A549 (cell line): Measurements from ENCODE around the gene ANKRD2. TPM values are rescaled to one million over a fixed set of nuclear protein-coding genes. Genes with fewer than 3 reads are reported as not detected.
A peak's percentile ranks its signal among the peaks of the same experiment; 100 is the strongest.

Experiments used
- ATAC-seq, 2 experiments: fragments of 200-7000 bp in 1 of 2; fragments of >200 bp in 1 of 2; cut with Nextera tagmentation in 1 of 2; cut with Tn5 transposase in 1 of 2; 3 replicates each; pipeline versions ENCODE4 v1.8.0 to v1.9.1; 2018 to 2020; ENCODE audit warnings: mild to moderate bottlenecking in 1 of 2, moderate library complexity in 1 of 2
- CTCF ChIA-PET: fragments of 300-600 bp; sonication (Branson Sonifier 250); formaldehyde crosslinking; extraction: SDS; loops from one replicate; lab custom pipeline; 2021; ENCODE audit warnings: antibody characterized with exemption, inconsistent platforms; lab: Yijun Ruan, JAX
- POLR2A ChIA-PET: fragments of 350-600 bp; formaldehyde crosslinking; extraction: SDS; loops from one replicate; lab custom pipeline; 2021; ENCODE audit warnings: antibody characterized with exemption, inconsistent platforms; lab: Yijun Ruan, JAX
- DNase-seq, 2 experiments: peaks; one replicate each; pipeline versions ENCODE4 v3.0.0 to v3.0.0-alpha.2; 2011 to 2016; ENCODE audit warnings: low read depth in 1 of 2, low spot score in 1 of 2
- FAIRE-seq: peaks from 2 replicates; lab custom pipeline; 2011; peaks lifted over from hg19 to GRCh38; lab: Jason Lieb, UNC
- H3K27ac ChIP-seq, 2 experiments: fragments of >200 bp; sonication (Bioruptor Twin); formaldehyde crosslinking; 3 replicates each; pipeline ENCODE4 v1.5.1; 2016 to 2017
- H3K4me1 ChIP-seq: fragments of >200 bp; sonication (Bioruptor Twin); formaldehyde crosslinking; 3 replicates; pipeline ENCODE4 v1.6.1; 2016
- H3K4me2 ChIP-seq: fragments of >200 bp; sonication (Bioruptor Twin); formaldehyde crosslinking; 3 replicates; pipeline ENCODE4 v1.6.1; 2016
- H3K4me3 ChIP-seq: fragments of >200 bp; sonication (Bioruptor Twin); formaldehyde crosslinking; 3 replicates; pipeline ENCODE4 v1.5.1; 2016
- H3K9me3 ChIP-seq: fragments of >200 bp; sonication (Bioruptor Twin); formaldehyde crosslinking; 3 replicates; pipeline ENCODE4 v1.6.1; 2016
- ATOH8 ChIP-seq: fragments of 250-450 bp; sonication (Bioruptor Pico); IDR thresholded peaks from 2 replicates; pipeline ENCODE4 v1.5.0; 2020; ENCODE audit warnings: low read depth, mild to moderate bottlenecking, moderate library complexity
- BHLHE40 ChIP-seq: IDR thresholded peaks from 2 replicates; pipeline ENCODE4 v1.6.1; 2012; ENCODE audit warnings: low read depth, low read length, inconsistent platforms
- CBX8 ChIP-seq: fragments of 200-600 bp; sonication (generic); IDR thresholded peaks from 2 replicates; pipeline ENCODE4 v1.6.1; 2016
- CEBPB ChIP-seq, 2 experiments: fragments of >200 bp in 1 of 2; sonication (Bioruptor Twin) in 1 of 2; formaldehyde crosslinking in 1 of 2; IDR thresholded peaks; 2 replicates each; pipeline ENCODE4 v1.6.1; 2012 to 2016
- CHD2 ChIP-seq: fragments of 150-350 bp; IDR thresholded peaks from 2 replicates; pipeline ENCODE4 v1.6.1; 2014; ENCODE audit warnings: low read length; ENCODE audit not compliant: partially characterized antibody
- CTCF ChIP-seq: fragments of >200 bp; sonication (Bioruptor Twin); formaldehyde crosslinking; IDR thresholded peaks from 3 replicates; pipeline ENCODE4 v1.5.1; 2016
- E2F6 ChIP-seq: IDR thresholded peaks from 2 replicates; pipeline ENCODE4 v1.6.1; 2012; ENCODE audit warnings: low read depth, borderline replicate concordance
- FOSB ChIP-seq: fragments of 250-450 bp; sonication (Bioruptor Pico); IDR thresholded peaks from 2 replicates; pipeline ENCODE4 v1.5.0; 2020; ENCODE audit warnings: mild to moderate bottlenecking, moderate library complexity
- GATA3 ChIP-seq: IDR thresholded peaks from 2 replicates; pipeline ENCODE4 v1.6.1; 2012; ENCODE audit warnings: borderline replicate concordance
- HDAC2 ChIP-seq: fragments of 200-600 bp; sonication (generic); IDR thresholded peaks from 2 replicates; pipeline ENCODE4 v1.6.1; 2016
- HES2 ChIP-seq: fragments of >200 bp; sonication (Bioruptor Twin); formaldehyde crosslinking; IDR thresholded peaks from 2 replicates; pipeline ENCODE4 v1.6.1; 2016
- HMGXB4 ChIP-seq: fragments of 250-450 bp; sonication (Bioruptor Pico); IDR thresholded peaks from 2 replicates; pipeline ENCODE4 v1.5.0; 2021; ENCODE audit warnings: mild to moderate bottlenecking, moderate library complexity, borderline replicate concordance
- HOXB5 ChIP-seq: fragments of 250-450 bp; sonication (Bioruptor Pico); IDR thresholded peaks from 2 replicates; pipeline ENCODE4 v1.5.0; 2020; ENCODE audit warnings: mild to moderate bottlenecking, moderate library complexity
- JUN ChIP-seq, 2 experiments: fragments of >200 bp; sonication (Bioruptor Twin); formaldehyde crosslinking; IDR thresholded peaks; 2 replicates in 1 of 2; 3 replicates in 1 of 2; pipeline ENCODE4 v1.6.1; 2016 to 2017
- KDM5A ChIP-seq: fragments of 200-600 bp; sonication (generic); IDR thresholded peaks from 2 replicates; pipeline ENCODE4 v1.6.1; 2016; ENCODE audit warnings: antibody characterized with exemption, mild to moderate bottlenecking
- MAFK ChIP-seq: fragments of 450-650 bp; IDR thresholded peaks from 2 replicates; pipeline ENCODE4 v1.6.1; 2014; ENCODE audit not compliant: partially characterized antibody
- NFE2L2 ChIP-seq: fragments of 150-350 bp; conservative IDR thresholded peaks from 2 replicates; pipeline ENCODE4 v1.6.1; 2014; ENCODE audit warnings: low read length
- NPAS2 ChIP-seq: fragments of 250-450 bp; sonication (Bioruptor Pico); IDR thresholded peaks from 2 replicates; pipeline ENCODE4 v1.8.0; 2022; ENCODE audit warnings: mild to moderate bottlenecking, moderate library complexity, borderline replicate concordance
- NR3C1 ChIP-seq: fragments of >200 bp; sonication (Bioruptor Twin); formaldehyde crosslinking; IDR thresholded peaks from 3 replicates; pipeline ENCODE4 v1.6.1; 2017
- PBX3 ChIP-seq: IDR thresholded peaks from 2 replicates; pipeline ENCODE4 v1.6.1; 2012
- POLR2AphosphoS2 ChIP-seq: conservative IDR thresholded peaks from 2 replicates; pipeline ENCODE4 v1.6.1; 2012; ENCODE audit warnings: low read length, improper control_type of control experiment, inconsistent platforms
- RAD21 ChIP-seq, 2 experiments: fragments of >200 bp in 1 of 2; sonication (Bioruptor Twin) in 1 of 2; formaldehyde crosslinking in 1 of 2; IDR thresholded peaks in 1 of 2; conservative IDR thresholded peaks in 1 of 2; 2 replicates in 1 of 2; 3 replicates in 1 of 2; pipeline ENCODE4 v1.6.1; 2012 to 2018; ENCODE audit warnings: inconsistent platforms in 1 of 2
- SMC3 ChIP-seq: fragments of >200 bp; sonication (Bioruptor Twin); formaldehyde crosslinking; IDR thresholded peaks from 3 replicates; pipeline ENCODE4 v1.6.1; 2018; ENCODE audit warnings: inconsistent platforms
- SREBF2 ChIP-seq: fragments of 450-650 bp; IDR thresholded peaks from 2 replicates; pipeline ENCODE4 v1.6.1; 2014; ENCODE audit warnings: mild to moderate bottlenecking, moderate library complexity
- USF2 ChIP-seq: fragments of 450-650 bp; IDR thresholded peaks from 2 replicates; pipeline ENCODE4 v1.6.1; 2014; ENCODE audit warnings: antibody characterized with exemption
- ZFP36 ChIP-seq: fragments of 450-650 bp; IDR thresholded peaks from 2 replicates; pipeline ENCODE4 v1.6.1; 2014; ENCODE audit warnings: borderline replicate concordance; ENCODE audit not compliant: partially characterized antibody
- ZNF302 ChIP-seq: fragments of 250-450 bp; sonication (Bioruptor Pico); IDR thresholded peaks from 2 replicates; pipeline ENCODE4 v1.9.0; 2021; ENCODE audit warnings: inconsistent platforms, mild to moderate bottlenecking, moderate library complexity
- ZSCAN20 ChIP-seq: fragments of 250-450 bp; sonication (Bioruptor Pico); IDR thresholded peaks from 2 replicates; pipeline ENCODE4 v1.8.0; 2022; ENCODE audit warnings: mild to moderate bottlenecking, moderate library complexity
- WGBS: methylation state at CpG from one replicate; pipeline ENCODE4 v1.1.6; 2017; ENCODE audit errors: missing lambda C conversion rate; 5-methylcytosine and 5-hydroxymethylcytosine counted together
- polyA plus RNA-seq, 4 experiments: library from polyadenylated mRNA; depleted of rRNA in 3 of 4; stranded (reverse); fragments of >200 nt; fragmentation: RNase III in 1 of 4; extraction: RNeasy Plus Mini Kit Qiagen cat#74134 plus additional on column Dnase treatment in 1 of 4; gene quantifications; 2 replicates in 3 of 4; 3 replicates in 1 of 4; pipeline ENCODE4 v1.2.3, GENCODE V29; 2011 to 2017

The ANKRD2 gene
- polyA plus RNA-seq, 2 of the 4 experiments (the other 2 are of a cell fraction), result 1.5 to 4.7 TPM

GRCh38 chr10:97533888-97534287 lies 38.7 kb upstream of the ANKRD2 start:
- Histone ChIP-seq H3K4me3 (no peak overlapping the region), H3K27ac (peak overlapping the region in 1 of 2 experiments; percentile 34; a peak in 1 of 6 replicates), H3K4me1 (peaks cover 11% of the 10 kb centered on the region), H3K9me3 (no peaks in the 10 kb centered on the region), H3K4me2 (no peak overlapping the region)
- ChIA-PET POLR2A (interaction anchor here (0.7 kb wide), 2 partner anchors 9 to 35 kb away, joined by 3 read pairs; partner anchors contain the start of gene UBTD1), CTCF (interaction anchor here (0.7 to 11.6 kb wide), 20 partner anchors 9 to 126 kb away, joined by 3 to 213 read pairs (median 4); partner anchors contain the start of gene ANKRD2)
- DNase-seq (no peak), ATAC-seq (no peak), FAIRE-seq (no peak)
- TF ChIP-seq HES2 (no peak), CBX8 (no peak), HDAC2 (no peak), ZNF302 (CRISPR knock-in tag) (no peak), ZFP36 (no peak), USF2 (no peak), PBX3 (no peak), CHD2 (no peak), SREBF2 (no peak)
- 74% methylated on average over 6 of the region's 6 CpGs for WGBS

- ChIA-PET CTCF (interaction anchor here (0.7 to 11.6 kb wide), 27 partner anchors 10 to 127 kb away, joined by 3 to 213 read pairs (median 4); partner anchors contain the start of gene ANKRD2), POLR2A (interaction anchor here (1.0 kb wide), 1 partner anchor 37 kb away, joined by 3 read pairs; no protein-coding TSS in a partner anchor)
- TF ChIP-seq MAFK (no peak), GATA3 (no peak), ZFP36 (no peak), E2F6 (no peak), SMC3 (peak; percentile 65), ZNF302 (CRISPR knock-in tag) (no peak), HOXB5 (CRISPR knock-in tag) (no peak), KDM5A (no peak), HDAC2 (no peak), CBX8 (no peak), SREBF2 (no peak), FOSB (CRISPR knock-in tag) (no peak), CTCF (peak; percentile 59), NR3C1 (no peak), CEBPB (IDR thresholded peaks at IDR 0.05) (no peak), BHLHE40 (no peak), NFE2L2 (no peak), NPAS2 (CRISPR knock-in tag) (no peak), ATOH8 (CRISPR knock-in tag) (no peak), CHD2 (no peak), HMGXB4 (CRISPR knock-in tag) (no peak), ZSCAN20 (CRISPR knock-in tag) (no peak), POLR2AphosphoS2 (no peak), JUN (IDR thresholded peaks at IDR 0.05) (no peak), RAD21 (conservative IDR thresholded peaks at IDR 0.05 in 1 of 2, IDR thresholded peaks at IDR 0.05 in 1 of 2) (peak; percentile 52 to 74)
- Histone ChIP-seq H3K4me2 (no peak overlapping the region), H3K9me3 (no peaks in the 10 kb centered on the region), H3K4me3 (no peak overlapping the region), H3K4me1 (peaks cover 20% of the 10 kb centered on the region), H3K27ac (0 out of 6 replicates have a peak overlapping the region, but pooled peaks of 1 of the 2 experiments have one; percentile 16)
- FAIRE-seq, result no peak
- peak; percentile 77 to 87 for ATAC-seq
- WGBS, result 78% methylated on average over 6 of the region's 6 CpGs
- DNase-seq, result peak; percentile 61 to 67
Observed at GRCh38 chr10:97534746-97535367, 37.7 kb upstream of the ANKRD2 start.
